ENCODE results near the gene TRPV6. TPM values are rescaled to one million over a fixed set of nuclear protein-coding genes. Genes with fewer than 3 reads are reported as not detected.

TRPV6 gene
- total RNA-seq, 1 donor from 2014 or later = not detected

DNA sequence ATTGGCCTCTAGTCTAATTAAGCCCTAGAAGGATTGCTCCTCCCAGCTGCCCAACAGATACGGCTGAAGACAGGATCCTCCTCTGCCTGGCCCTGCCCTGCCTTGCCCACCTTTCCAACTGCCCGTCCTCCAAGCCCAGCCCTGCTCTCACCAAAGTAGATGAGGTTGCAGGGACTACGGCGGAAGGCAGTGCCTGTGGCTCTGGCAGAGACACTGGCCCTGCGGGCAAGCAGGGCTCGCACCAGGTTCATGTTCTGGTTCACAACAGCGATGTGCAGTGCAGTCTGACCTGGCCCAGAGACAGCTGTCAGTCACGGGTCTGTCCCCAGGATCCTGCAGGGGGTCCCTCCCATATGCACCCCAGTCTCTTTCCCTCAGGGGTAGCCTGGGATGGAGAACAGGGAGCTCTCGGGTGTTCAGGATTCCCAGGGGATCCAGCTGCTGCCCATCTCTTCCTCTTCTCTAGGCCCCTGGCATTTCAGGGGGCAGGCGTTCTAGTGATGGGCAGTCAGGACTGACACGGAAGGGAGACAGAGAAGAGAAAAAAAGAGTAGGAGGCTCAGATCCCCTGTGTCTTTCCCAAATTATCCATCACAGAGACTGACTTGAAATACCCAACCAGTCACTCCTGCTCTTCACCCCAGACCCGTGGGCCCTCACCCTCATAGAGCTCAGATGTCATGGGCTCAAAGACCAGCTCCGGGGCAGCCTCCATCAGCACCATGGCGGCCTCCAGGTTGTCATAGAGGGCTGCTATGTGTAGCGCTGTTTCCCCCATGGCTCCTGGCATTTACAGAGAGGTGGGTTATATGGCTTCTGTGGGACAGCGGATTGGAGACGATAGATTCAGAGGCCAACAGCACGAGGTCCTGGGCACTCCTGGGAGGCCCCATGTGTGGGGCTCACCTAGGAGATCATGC lies 8.3 kb downstream of the TRPV6 start:
- Histone ChIP-seq H3K27me3 (ENCODE audit: control insufficient read depth in 3 of 3, insufficient read depth in 3 of 3, low read length in 3 of 3) (peaks cover 24 to 28% (median 27%) of the 10 kb centered on the region in 3 donors), H3K27ac (ENCODE audit: low read depth, low read length) (no peak overlapping the region), H3K36me3 (ENCODE audit: control insufficient read depth in 3 of 3, insufficient read depth in 3 of 3, low read length in 3 of 3) (no peaks in the 10 kb centered on the region), H3K9me3 (ENCODE audit: control insufficient read depth in 3 of 3, low read length in 3 of 3) (no peaks in the 10 kb centered on the region), H3K4me1 (ENCODE audit: control insufficient read depth in 3 of 3, insufficient read depth in 3 of 3, low read length in 3 of 3) (no peaks in the 10 kb centered on the region), H3K4me3 (ENCODE audit: low read length in 3 of 3) (no peak overlapping the region), H3K9ac (ENCODE audit: low read depth in 1 of 3, low read length in 3 of 3) (no peak overlapping the region)

DNA sequence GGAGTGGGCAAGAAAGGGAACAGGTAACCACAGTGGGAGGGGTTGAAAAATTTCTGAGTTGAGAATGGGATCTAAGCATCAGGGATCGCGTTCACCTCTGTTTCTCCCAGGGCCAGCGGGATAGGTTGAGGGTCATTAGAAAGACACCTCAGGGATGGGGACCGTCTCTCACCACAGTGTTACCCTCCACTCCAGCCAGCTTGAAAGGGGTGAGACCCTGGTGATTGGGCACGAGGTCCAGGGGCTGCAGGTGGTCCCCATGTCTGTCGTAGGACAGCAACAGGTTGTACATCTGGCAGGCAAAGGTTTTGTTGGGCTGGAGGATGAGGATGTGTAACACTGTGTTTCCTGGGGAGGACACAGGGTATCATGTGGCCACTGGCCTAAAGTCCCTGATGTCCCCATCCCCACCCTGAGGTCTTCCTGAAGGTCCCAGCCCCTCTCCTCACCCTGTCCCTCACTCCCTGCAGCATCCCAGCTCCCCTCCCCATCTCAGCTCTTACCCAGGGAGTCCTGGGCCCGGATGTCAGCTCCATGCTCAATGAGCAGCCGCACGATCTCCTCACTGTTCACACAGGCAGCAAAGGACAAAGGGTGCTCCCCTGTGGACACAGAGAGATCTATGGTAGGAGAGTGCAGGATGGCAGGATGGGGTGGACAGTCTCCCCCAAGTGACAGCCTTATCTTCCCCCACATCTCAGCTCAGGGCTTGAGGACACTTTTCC lies 9.1 kb downstream of the TRPV6 start:
- no peaks in the 10 kb centered on the region for H3K4me1 ChIP-seq (ENCODE audit: control insufficient read depth in 3 of 3, insufficient read depth in 3 of 3, low read length in 3 of 3)
- H3K27ac ChIP-seq (ENCODE audit: low read depth, low read length) = no peak overlapping the region
- no peak overlapping the region for H3K9ac ChIP-seq (ENCODE audit: low read depth in 1 of 3, low read length in 3 of 3)
- H3K36me3 ChIP-seq (ENCODE audit: control insufficient read depth in 3 of 3, insufficient read depth in 3 of 3, low read length in 3 of 3) = no peaks in the 10 kb centered on the region
- no peak overlapping the region for H3K4me3 ChIP-seq (ENCODE audit: low read length in 3 of 3)
- peaks cover 18 to 27% (median 24%) of the 10 kb centered on the region in 3 donors for H3K27me3 ChIP-seq (ENCODE audit: control insufficient read depth in 3 of 3, insufficient read depth in 3 of 3, low read length in 3 of 3)
- no peaks in the 10 kb centered on the region for H3K9me3 ChIP-seq (ENCODE audit: control insufficient read depth in 3 of 3, low read length in 3 of 3)

DNA sequence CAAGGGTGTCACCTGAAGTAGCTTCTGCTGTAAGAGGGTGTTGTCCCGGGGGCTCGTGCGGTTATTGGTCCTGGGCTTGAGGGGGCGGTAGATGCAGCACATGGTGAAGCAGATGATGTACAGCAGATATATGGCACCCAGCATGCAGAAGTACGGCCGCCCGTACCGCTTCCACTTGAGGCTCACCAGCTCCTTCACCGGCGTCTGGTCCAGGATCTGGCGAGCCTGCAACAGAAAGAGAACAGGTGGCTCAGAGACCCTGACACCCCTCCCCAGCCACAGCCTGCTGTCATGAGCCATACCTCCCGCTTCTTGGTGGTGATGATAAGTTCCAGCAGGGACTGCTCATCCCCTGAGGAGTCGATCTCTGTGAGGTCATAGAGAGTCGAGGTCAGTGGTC lies 10.1 kb downstream of the TRPV6 start:
- Histone ChIP-seq H3K27ac (ENCODE audit: low read depth, low read length) (no peak overlapping the region), H3K9ac (ENCODE audit: low read depth in 1 of 3, low read length in 3 of 3) (no peak overlapping the region), H3K4me3 (ENCODE audit: low read length in 3 of 3) (no peak overlapping the region), H3K27me3 (ENCODE audit: control insufficient read depth in 3 of 3, insufficient read depth in 3 of 3, low read length in 3 of 3) (peaks cover 14 to 20% (median 19%) of the 10 kb centered on the region in 3 donors), H3K4me1 (ENCODE audit: control insufficient read depth in 3 of 3, insufficient read depth in 3 of 3, low read length in 3 of 3) (no peaks in the 10 kb centered on the region), H3K9me3 (ENCODE audit: control insufficient read depth in 3 of 3, low read length in 3 of 3) (no peaks in the 10 kb centered on the region), H3K36me3 (ENCODE audit: control insufficient read depth in 3 of 3, insufficient read depth in 3 of 3, low read length in 3 of 3) (no peaks in the 10 kb centered on the region)

GRCh38 chr7:142874837-142875236 lies 10.7 kb downstream of the TRPV6 start:
- Histone ChIP-seq H3K27ac (ENCODE audit: low read depth, low read length) (no peak overlapping the region), H3K27me3 (ENCODE audit: control insufficient read depth in 3 of 3, insufficient read depth in 3 of 3, low read length in 3 of 3) (peaks cover 11 to 19% (median 16%) of the 10 kb centered on the region in 3 donors), H3K4me3 (ENCODE audit: low read length in 3 of 3) (no peak overlapping the region), H3K36me3 (ENCODE audit: control insufficient read depth in 3 of 3, insufficient read depth in 3 of 3, low read length in 3 of 3) (no peaks in the 10 kb centered on the region), H3K9me3 (ENCODE audit: control insufficient read depth in 3 of 3, low read length in 3 of 3) (no peaks in the 10 kb centered on the region), H3K4me1 (ENCODE audit: control insufficient read depth in 3 of 3, insufficient read depth in 3 of 3, low read length in 3 of 3) (no peaks in the 10 kb centered on the region), H3K9ac (ENCODE audit: low read depth in 1 of 3, low read length in 3 of 3) (no peak overlapping the region)

- no peaks in the 10 kb centered on the region for H3K36me3 ChIP-seq (ENCODE audit: control insufficient read depth in 3 of 3, insufficient read depth in 3 of 3, low read length in 3 of 3)
- no peak overlapping the region for H3K4me3 ChIP-seq (ENCODE audit: low read length in 3 of 3)
Observed at GRCh38 chr7:142874409-142874808, 11.1 kb downstream of the TRPV6 start.

GRCh38 chr7:142873871-142874270 lies 11.7 kb downstream of the TRPV6 start:
- Histone ChIP-seq H3K9ac (ENCODE audit: low read depth in 1 of 3, low read length in 3 of 3) (no peak overlapping the region), H3K4me1 (ENCODE audit: control insufficient read depth in 3 of 3, insufficient read depth in 3 of 3, low read length in 3 of 3) (no peaks in the 10 kb centered on the region), H3K9me3 (ENCODE audit: control insufficient read depth in 3 of 3, low read length in 3 of 3) (no peaks in the 10 kb centered on the region), H3K27ac (ENCODE audit: low read depth, low read length) (no peak overlapping the region), H3K36me3 (ENCODE audit: control insufficient read depth in 3 of 3, insufficient read depth in 3 of 3, low read length in 3 of 3) (no peaks in the 10 kb centered on the region), H3K4me3 (ENCODE audit: low read length in 3 of 3) (no peak overlapping the region), H3K27me3 (ENCODE audit: control insufficient read depth in 3 of 3, insufficient read depth in 3 of 3, low read length in 3 of 3) (peaks cover 10 to 19% (median 12%) of the 10 kb centered on the region in 3 donors)

More at GRCh38 chr7:142874409-142874808, 11.1 kb downstream of the TRPV6 start:
- Histone ChIP-seq H3K9ac (ENCODE audit: low read depth in 1 of 3, low read length in 3 of 3) (no peak overlapping the region), H3K27me3 (ENCODE audit: control insufficient read depth in 3 of 3, insufficient read depth in 3 of 3, low read length in 3 of 3) (peaks cover 11 to 19% (median 13%) of the 10 kb centered on the region in 3 donors), H3K9me3 (ENCODE audit: control insufficient read depth in 3 of 3, low read length in 3 of 3) (no peaks in the 10 kb centered on the region), H3K4me1 (ENCODE audit: control insufficient read depth in 3 of 3, insufficient read depth in 3 of 3, low read length in 3 of 3) (no peaks in the 10 kb centered on the region), H3K27ac (ENCODE audit: low read depth, low read length) (no peak overlapping the region)

DNA sequence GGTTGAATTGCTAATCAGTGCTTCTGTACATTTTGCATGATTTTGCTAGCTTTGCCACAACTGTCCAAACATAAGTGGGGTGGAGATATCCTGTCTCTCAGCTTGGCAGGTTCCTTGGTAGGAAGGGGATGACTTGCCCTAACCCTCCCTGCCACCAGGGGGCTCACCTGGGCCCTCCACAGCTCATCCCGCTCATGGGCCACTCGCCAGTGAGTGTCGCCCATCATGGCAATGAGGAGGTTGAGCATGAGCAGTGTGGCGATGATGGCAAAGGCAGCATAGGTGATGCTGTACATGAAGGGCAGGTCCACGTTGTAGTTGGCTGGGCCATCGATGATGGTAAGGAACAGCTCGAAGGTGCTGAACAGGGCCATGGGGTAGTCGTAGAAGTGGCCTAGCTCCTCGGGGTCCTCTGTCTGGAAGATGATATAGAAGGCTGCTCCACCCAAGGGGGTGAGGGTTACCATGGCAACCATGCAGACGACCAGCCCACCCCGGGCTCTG lies 12.2 kb downstream of the TRPV6 start:
- no peaks in the 10 kb centered on the region for H3K9me3 ChIP-seq (ENCODE audit: control insufficient read depth in 3 of 3, low read length in 3 of 3)
- H3K27ac ChIP-seq (ENCODE audit: low read depth, low read length) = no peak overlapping the region
- no peaks in the 10 kb centered on the region for H3K4me1 ChIP-seq (ENCODE audit: control insufficient read depth in 3 of 3, insufficient read depth in 3 of 3, low read length in 3 of 3)
- H3K36me3 ChIP-seq (ENCODE audit: control insufficient read depth in 3 of 3, insufficient read depth in 3 of 3, low read length in 3 of 3) = no peaks in the 10 kb centered on the region
- no peak overlapping the region for H3K9ac ChIP-seq (ENCODE audit: low read depth in 1 of 3, low read length in 3 of 3)
- no peak overlapping the region for H3K4me3 ChIP-seq (ENCODE audit: low read length in 3 of 3)
- H3K27me3 ChIP-seq (ENCODE audit: control insufficient read depth in 3 of 3, insufficient read depth in 3 of 3, low read length in 3 of 3) = peaks cover 8 to 19% (median 12%) of the 10 kb centered on the region in 3 donors

GRCh38 chr7:142872106-142872675 lies 13.4 kb downstream of the TRPV6 start:
- no peak overlapping the region for H3K4me3 ChIP-seq (ENCODE audit: low read length in 3 of 3)
- no peaks in the 10 kb centered on the region for H3K4me1 ChIP-seq (ENCODE audit: control insufficient read depth in 3 of 3, insufficient read depth in 3 of 3, low read length in 3 of 3)
- peaks cover 3 to 12% (median 11%) of the 10 kb centered on the region in 3 donors for H3K27me3 ChIP-seq (ENCODE audit: control insufficient read depth in 3 of 3, insufficient read depth in 3 of 3, low read length in 3 of 3)
- H3K9me3 ChIP-seq (ENCODE audit: control insufficient read depth in 3 of 3, low read length in 3 of 3) = no peaks in the 10 kb centered on the region
- no peak overlapping the region for H3K27ac ChIP-seq (ENCODE audit: low read depth, low read length)
- no peaks in the 10 kb centered on the region for H3K36me3 ChIP-seq (ENCODE audit: control insufficient read depth in 3 of 3, insufficient read depth in 3 of 3, low read length in 3 of 3)
- H3K9ac ChIP-seq (ENCODE audit: low read depth in 1 of 3, low read length in 3 of 3) = no peak overlapping the region

DNA sequence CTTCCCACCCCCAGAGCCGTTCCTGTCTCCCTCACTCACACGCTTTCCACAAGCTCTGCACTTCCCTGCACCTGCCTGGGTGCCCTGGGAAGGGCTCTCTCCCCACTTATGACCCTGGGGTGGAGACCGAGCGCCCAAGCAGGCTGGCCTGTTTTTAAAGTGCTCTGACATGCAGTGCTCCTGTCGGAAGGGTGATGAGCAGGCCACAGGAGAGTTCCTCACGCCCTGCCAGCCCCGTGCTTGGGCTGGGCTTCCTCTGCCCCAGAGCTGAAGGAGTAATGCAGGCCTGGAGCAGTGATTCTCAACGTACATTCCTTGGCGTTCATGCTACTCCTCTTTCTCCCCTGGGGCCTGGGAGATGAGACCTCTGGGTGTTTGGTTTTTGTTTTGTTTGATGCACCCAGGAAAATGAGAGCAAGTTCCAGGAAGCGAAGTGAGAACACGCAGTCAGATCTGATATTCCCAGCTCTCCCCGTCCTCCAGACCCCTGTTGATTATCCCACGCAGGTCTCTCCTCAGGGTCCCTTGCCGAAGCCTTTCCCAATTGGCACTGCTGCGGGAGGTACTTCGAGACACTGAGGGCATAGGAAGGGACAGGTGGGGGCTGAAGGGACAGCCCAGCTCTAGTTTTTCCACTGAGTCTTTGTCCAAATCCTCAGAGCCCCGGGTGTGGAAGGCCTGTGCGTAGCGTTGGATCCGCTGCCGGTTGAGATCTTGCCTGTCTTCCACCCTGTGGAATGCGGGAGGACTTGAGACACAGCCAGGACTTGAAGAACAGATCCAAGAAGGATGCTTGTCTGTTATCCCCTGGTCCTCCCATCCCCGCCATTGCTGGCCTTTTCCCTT lies 14.1 kb downstream of the TRPV6 start:
- Histone ChIP-seq H3K27ac (ENCODE audit: low read depth, low read length) (no peak overlapping the region), H3K36me3 (ENCODE audit: control insufficient read depth in 3 of 3, insufficient read depth in 3 of 3, low read length in 3 of 3) (no peaks in the 10 kb centered on the region), H3K4me3 (ENCODE audit: low read length in 3 of 3) (no peak overlapping the region), H3K9me3 (ENCODE audit: control insufficient read depth in 3 of 3, low read length in 3 of 3) (no peaks in the 10 kb centered on the region), H3K4me1 (ENCODE audit: control insufficient read depth in 3 of 3, insufficient read depth in 3 of 3, low read length in 3 of 3) (no peaks in the 10 kb centered on the region), H3K27me3 (ENCODE audit: control insufficient read depth in 3 of 3, insufficient read depth in 3 of 3, low read length in 3 of 3) (peaks cover 3 to 12% (median 11%) of the 10 kb centered on the region in 3 donors), H3K9ac (ENCODE audit: low read depth in 1 of 3, low read length in 3 of 3) (no peak overlapping the region)

Data from skeletal muscle tissue (tissue), 4 donors.